GM18870 (cell line): ENCODE measurements around the gene SORBS2.
A peak's percentile ranks its signal among the peaks of the same experiment; 100 is the strongest.
"Not testable (repeated sequence)": the region's sequence is repeated elsewhere in the genome, so short reads cannot be mapped to it uniquely, and the experiment has no call there.

Experiments used
- ATAC-seq: cut with Tn5 transposase; IDR thresholded peaks from one replicate; pipeline ENCODE4 v1.9.1; 2021; ENCODE audit warnings: moderate library complexity; ENCODE audit not compliant: unreplicated experiment

The SORBS2 gene, protein sequence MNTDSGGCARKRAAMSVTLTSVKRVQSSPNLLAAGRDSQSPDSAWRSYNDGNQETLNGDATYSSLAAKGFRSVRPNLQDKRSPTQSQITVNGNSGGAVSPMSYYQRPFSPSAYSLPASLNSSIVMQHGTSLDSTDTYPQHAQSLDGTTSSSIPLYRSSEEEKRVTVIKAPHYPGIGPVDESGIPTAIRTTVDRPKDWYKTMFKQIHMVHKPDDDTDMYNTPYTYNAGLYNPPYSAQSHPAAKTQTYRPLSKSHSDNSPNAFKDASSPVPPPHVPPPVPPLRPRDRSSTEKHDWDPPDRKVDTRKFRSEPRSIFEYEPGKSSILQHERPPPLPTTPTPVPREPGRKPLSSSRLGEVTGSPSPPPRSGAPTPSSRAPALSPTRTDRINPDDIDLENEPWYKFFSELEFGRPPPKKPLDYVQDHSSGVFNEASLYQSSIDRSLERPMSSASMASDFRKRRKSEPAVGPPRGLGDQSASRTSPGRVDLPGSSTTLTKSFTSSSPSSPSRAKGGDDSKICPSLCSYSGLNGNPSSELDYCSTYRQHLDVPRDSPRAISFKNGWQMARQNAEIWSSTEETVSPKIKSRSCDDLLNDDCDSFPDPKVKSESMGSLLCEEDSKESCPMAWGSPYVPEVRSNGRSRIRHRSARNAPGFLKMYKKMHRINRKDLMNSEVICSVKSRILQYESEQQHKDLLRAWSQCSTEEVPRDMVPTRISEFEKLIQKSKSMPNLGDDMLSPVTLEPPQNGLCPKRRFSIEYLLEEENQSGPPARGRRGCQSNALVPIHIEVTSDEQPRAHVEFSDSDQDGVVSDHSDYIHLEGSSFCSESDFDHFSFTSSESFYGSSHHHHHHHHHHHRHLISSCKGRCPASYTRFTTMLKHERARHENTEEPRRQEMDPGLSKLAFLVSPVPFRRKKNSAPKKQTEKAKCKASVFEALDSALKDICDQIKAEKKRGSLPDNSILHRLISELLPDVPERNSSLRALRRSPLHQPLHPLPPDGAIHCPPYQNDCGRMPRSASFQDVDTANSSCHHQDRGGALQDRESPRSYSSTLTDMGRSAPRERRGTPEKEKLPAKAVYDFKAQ (N-terminal part only)

DNA sequence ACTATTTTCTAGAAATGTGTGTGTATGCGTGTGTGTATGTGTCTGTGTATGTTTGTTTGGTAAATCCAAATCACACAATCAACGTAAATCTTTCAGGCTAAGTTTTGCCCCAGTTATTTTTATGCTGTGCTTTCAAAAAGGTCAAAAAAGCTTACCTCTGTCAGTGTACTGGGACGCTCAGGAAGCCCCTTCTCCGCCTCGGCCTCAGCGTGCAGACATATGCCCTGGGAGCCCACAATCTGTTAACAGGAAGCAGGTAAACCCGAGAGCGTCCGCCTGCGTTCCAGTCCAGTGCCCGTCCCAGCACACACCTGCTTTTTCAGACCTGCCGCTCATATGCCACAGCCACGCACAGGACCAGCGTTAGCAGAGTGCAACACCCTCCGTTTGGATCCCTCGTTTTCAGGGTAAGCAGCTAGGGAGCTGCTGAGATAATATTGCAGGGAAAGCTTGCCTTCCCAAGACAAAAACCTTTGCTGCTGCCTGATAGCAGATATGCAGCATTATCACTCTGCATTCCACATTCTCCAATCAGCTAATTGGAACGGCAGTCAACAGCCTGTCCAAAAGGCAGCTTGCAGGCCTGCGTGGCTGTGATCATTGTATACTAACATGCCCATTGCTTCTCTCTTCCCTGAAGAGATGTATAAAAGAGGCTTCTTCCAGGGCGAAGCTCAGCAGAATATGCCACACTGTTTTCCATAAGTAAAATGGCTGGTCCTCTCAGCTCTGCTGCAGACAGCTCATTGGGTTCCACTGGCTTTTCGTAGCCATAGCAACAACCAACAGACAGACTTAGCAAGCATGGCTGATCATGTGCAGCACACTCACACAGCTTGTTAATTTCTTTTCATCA lies at the start of gene SORBS2:
Gene SORBS2, minus strand, starts transcription at position 686 of the 856 bp plus-strand sequence. CDS start 121,623 bp downstream, outside the sequence.
- ATAC-seq, result peak; percentile 84

DNA sequence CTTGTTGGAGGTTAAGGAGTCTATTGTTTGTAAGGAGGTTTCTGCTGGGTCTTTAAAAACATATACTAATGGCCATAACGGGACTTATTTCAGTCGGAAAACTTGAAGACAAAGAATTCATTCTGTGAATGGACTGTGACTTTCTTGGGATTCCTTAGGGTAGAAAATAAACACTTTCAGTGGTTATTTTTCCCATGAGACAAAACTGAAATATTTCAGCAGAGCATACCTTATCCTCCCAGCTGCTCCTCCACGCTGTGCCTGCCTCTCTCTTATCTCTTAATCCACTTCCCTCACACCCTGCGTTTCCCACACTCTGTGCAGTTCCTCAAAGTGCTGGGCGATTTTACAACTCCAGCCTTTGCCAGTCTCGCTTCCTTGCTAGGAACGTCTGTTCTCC lies 47.1 kb upstream of the SORBS2 start:
- no peak for ATAC-seq

DNA sequence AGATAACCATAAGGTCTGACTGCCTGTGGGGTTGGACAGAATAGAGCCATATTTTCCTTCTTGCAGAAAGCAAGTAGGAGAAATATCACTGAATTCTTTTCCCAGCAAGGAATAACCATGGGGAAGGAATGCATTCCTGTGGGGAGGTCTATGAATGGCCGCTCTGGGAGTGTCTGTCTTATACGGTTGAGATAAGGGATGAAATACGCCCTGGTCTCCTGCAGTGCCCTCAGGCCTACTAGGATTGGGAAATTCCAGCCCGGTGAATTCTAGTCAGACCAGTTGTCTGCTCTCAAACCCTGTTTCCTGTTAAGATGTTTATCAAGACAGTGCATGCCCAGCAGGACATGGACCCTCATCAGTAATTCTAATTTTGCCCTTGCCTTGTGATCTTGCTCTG lies 45.6 kb upstream of the SORBS2 start:
- not testable (repeated sequence) for ATAC-seq

- ATAC-seq, result no peak
Observed at GRCh38 chr4:185853841-185854240, 41.8 kb upstream of the SORBS2 start.

DNA sequence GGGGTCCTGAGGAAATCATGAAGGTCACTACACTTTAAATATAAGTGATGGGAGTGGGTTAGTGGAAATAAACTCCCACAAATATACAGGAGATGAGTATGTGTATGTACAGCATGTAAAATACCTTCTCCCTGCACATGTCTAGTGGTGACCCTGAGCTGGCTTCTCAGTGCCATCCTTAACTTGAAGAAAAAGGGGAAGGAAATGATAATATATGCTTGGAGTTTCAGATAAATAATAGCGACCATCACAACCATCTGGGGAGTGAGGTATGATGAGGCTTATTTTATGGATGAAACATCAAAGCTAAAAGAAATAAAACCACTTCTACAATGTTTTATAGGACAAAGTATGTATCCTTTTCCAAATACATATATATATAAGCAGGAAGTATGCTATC lies 41.0 kb upstream of the SORBS2 start:
- ATAC-seq, result no peak

DNA sequence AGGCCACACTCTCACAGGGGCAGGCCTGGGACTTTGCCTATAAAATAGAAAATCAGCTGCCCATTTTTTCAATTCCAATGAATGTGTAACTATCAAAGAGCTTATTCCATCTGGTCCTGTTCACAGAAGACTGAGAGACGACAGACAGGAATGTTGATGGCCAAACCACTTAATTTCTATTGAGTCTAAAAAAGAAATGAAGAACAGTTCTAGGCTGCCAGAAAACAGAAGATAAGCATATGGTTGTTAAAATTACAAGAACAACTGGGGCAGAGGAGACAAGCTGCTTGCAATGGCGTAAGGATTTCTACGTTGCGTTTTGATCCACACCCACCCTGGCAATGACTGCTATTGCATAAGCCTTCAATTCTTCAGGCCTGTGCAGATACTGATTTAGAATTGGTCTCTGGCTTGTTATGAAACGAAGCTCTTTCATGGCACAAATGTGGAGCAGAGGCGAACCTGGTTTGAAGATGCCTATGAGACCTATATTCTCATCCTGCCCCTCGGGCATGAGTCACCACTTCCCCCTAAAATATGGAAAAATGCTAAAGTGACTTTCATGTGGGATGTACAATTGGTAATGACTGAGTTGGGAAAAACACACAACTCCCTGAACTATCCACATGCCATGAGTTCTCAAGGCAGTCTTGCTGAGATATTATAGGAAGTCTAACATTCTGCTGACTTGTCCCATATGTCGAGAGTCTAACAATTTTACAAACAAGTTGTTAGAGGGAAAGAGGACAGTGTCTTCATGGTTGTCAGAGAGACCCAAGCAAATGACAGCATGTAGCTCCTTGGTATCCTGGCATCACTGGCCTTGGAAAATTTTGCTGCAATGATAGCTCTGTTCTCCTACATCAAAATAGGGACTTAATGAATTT lies 37.9 kb upstream of the SORBS2 start:
- no peak for ATAC-seq

- ATAC-seq, result no peak
Observed at GRCh38 chr4:185847352-185848097, 35.5 kb upstream of the SORBS2 start.

DNA sequence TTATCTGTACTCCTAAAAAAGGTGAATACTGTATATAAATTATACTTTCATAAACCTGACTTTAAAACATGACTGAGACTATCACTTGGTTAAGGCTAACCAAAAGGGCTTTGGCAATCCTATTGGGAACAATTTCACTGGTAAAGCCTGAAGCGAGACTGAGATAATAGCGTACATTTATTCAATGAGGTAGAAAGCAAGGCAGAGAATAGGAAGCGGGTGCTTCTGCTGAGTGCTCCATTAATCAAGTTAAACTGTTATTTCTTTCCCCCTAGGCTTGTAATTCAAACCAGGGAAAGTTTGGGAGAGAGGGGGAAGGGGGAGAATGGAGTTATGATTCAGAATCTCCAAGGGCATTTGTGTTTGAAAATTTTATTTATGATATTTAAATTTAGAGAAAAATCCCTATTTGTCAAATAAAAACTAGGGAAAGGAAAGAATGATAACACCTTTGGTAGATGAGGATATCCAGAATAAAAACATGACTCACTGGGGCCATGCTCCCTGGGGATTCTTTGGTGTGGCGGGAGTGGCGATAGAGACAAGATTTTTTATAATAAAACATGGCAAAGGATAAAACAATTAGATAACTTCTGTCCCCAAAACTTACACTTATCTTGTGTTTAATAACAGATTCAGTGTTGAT lies 34.6 kb upstream of the SORBS2 start:
- ATAC-seq, result no peak

DNA sequence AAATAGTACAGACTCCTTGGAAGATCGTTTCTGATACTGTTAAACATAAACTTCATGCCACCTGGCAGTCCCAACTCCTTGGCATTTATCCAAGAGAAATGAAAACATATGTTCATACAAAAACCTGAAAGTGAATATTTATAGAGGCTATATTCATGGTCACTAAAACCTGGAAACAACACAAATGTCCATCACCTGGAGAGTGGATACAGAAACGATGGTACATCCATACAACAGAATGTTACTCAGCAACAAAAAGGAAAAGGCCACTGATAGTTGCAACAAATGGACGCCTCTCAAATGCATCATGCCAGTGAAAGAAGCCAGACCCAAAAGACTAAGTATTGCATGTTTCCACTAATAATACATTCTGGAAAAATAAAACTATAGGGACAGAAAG lies 34.0 kb upstream of the SORBS2 start:
- ATAC-seq, result no peak

DNA sequence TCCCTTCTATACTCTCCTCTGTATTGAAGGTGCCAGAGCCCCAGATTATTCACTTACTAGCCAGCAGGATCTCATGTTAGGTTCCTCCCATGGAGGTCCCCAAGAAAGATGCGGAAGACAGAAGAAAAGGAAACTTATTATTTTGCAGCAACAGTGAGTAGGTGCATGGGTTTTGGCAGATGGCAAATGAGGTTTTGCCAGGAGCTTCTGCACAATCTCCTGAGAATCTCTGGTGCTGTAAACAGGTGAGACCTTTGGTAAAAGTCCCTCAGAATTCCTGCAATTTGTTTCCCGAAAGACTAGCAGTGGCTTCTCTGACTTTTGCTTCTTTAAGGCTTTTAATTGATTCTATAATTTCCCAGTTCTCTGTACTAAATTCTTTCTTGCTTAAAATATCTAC lies 29.5 kb upstream of the SORBS2 start:
- ATAC-seq, result no peak

- no peak for ATAC-seq
Observed at GRCh38 chr4:185840953-185841352, 29.0 kb upstream of the SORBS2 start.

- no peak for ATAC-seq
Observed at GRCh38 chr4:185840201-185840600, 28.2 kb upstream of the SORBS2 start.

DNA sequence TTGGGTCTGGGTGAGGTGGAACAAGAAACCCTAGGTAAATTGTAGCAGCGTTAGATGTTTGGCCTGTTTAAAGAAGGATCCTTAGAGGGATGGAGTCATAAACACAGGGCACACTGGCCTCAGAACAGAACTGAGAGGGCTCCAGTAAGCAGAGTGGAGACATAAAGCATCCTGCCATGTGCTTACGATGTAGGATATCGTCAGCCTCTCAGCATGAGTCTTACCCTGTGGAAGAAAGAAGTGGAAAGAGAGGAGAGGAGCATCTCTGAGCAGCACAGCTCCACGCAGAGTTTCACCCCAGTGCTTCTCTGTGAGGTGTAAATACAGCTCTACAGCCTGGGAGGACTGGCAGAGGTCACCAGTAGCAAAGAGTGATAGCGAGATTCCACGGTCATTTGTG lies 27.8 kb upstream of the SORBS2 start:
- ATAC-seq, result no peak

- no peak for ATAC-seq
Observed at GRCh38 chr4:185839194-185839712, 27.3 kb upstream of the SORBS2 start.

DNA sequence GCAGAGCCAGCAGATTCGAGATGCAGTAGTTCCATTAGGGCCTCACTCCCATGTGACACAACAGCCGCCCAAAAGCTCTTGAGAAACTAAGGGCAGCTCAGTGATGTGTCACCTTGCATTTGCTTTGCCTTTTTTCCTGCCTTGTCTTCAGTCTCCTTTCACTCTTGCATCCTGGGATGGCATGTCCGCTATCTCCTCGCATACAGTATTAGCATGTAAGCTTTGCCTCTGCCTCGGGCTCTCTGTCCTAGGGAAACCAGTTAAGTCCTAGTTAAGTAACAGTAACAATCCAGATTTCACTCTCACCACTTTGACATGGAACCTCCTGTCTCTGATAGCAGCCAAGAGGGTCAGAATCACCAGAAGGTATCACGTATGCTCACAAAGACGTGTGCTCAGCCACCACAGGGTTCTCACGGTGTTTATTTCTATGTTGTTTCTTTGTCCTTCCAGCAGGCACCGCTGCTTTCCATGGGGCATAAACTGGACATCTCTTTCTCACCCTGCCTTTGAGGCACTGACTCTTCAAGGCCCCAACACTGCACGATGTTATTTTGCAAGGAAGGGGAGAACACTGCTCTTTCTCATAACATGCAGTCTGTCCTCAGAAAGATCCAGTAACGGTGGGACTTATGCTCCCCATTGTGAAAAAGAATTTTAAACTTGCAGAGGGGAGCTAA lies 26.7 kb upstream of the SORBS2 start:
- ATAC-seq, result no peak

- no peak for ATAC-seq
Observed at GRCh38 chr4:185838104-185838452, 26.1 kb upstream of the SORBS2 start.

DNA sequence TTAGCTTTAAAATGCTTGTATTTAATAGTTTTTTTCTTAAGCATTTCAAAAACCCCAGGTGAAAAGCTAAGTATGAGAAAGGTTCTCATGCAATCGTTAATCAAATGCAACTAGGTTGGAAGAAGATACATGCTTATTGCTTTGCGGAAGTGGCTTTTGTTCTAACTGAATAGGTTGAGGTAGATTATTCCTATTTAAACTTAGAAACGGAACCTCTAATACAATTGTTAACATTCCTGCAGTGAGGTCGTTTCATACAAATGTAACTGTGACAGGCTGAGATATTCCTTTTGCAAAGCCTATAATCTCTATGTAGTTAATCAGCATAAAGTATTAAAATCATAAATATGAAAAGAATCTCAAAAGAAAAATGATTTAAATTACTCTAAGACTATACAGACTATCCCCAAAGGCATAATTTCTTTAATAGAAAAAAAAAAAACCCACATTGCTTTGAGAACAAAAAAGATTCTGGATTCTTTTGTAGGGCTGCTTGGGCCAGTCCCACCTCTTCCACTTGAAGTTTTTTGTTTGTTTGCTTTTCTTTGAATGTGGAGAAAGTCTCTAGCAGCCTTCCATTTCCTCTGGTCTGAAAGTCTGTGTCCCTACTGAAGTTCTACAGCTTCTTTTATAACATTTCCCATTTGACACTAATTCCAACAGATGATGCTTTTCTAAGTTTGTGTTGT lies 25.6 kb upstream of the SORBS2 start:
- no peak for ATAC-seq
